Activated CD4-positive, CD25-positive, alpha-beta regulatory T cell (primary cell): ENCODE measurements around the gene ANKRD33B.
"Not testable (repeated sequence)": the region's sequence is repeated elsewhere in the genome, so short reads cannot be mapped to it uniquely, and the experiment has no call there.

Source experiments
- DNase-seq, 4 experiments: peaks; one replicate each; lab custom pipeline; 2025; lab: John Stamatoyannopoulos, UW

The ANKRD33B gene

DNA sequence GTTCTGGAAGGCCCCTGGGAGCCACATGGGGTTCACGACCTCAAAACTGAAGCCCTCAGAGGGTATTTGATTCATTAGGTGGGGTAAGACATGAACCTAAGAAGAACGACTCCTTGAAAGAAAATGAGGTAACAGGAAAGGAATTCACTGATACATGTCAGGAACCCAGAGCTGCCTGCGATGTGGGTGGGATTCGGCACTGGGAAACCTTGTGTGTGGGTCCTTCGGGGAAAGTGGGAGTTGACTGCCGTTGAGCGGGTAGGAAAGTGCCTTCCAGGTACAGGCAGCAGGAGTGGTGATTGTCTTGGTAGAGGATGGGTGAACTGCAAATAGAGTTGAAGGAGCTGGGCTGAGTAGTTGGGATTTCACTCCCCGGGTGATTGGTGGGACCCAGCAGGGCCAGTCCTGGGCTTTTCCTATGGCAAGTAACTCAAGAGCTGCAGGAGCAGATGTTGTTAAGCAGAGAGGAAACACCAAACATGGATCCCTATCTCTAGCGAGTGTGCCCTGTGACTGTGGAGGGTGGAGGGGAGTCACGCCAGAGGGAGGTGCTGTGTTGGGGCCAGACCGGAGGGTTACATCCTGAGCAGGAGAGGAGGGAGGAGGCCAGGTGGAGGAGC lies 30.8 kb downstream of the ANKRD33B start:
- DNase-seq = no peak

DNA sequence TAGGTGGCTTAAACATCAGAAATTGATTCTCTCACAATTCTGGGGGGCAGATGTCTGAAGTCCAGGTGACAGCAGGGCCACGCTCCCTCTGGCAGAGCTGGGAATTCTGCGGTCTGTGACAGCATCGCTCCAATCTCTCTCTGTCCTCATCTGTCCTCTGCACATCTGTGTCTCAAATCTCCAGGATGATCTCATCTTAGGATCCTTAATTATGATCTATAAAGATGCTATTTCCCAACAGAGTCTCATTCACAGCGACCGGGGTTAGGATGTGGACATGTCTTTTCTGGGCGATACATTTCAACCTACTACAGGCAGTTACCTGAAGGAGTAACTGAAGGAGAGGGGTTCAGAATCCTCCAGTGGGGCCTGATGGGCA lies 31.4 kb downstream of the ANKRD33B start:
- no peak for DNase-seq

DNA sequence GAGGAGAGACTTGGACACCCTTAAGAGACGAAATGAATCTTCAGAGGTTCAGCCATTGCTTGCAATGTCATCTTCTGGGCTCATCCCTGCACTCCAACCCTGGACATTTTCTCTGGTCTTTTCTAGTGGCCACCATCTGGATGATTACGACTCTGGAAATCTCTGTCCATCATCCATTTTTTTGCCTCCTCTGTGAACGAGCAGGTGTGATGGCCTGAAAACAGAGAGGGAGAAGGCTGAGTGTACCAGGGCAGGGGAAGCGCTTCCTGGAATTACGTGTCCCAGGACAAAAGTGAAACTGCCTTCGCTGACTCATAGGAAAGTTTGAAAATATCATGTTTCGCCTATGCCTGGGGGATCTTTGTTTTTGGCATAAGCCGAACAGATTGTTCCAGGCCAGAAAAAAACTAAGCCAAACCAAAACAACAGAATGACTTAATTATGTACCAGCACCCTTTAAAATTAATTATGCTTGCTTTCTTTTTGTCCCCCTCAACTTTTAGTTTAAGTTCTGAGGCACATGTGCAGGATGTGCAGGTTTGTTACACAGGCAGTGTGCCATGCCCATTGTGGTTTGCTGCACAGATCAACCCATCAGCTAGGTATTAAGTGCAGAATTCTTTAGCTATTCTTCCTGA lies 31.9 kb downstream of the ANKRD33B start:
- no peak for DNase-seq

DNA sequence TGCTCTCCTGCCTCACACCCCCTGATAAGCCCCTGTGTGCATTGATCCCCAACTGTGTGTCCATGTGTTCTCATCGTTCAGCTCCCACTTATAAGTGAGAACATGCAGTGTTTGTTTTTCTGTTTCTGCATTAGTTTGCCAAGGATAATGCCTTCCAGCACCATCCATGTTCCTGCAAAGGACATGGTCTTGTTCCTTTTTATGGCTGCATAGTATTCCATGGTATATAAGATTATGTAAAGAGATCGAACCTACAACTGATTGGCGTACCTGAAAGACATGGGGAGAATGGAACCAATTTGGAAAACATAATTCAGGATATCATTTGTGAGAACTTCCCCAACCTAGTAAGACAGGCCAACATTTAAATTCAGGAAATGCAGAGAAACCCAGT lies 32.4 kb downstream of the ANKRD33B start:
- DNase-seq = no peak

DNA sequence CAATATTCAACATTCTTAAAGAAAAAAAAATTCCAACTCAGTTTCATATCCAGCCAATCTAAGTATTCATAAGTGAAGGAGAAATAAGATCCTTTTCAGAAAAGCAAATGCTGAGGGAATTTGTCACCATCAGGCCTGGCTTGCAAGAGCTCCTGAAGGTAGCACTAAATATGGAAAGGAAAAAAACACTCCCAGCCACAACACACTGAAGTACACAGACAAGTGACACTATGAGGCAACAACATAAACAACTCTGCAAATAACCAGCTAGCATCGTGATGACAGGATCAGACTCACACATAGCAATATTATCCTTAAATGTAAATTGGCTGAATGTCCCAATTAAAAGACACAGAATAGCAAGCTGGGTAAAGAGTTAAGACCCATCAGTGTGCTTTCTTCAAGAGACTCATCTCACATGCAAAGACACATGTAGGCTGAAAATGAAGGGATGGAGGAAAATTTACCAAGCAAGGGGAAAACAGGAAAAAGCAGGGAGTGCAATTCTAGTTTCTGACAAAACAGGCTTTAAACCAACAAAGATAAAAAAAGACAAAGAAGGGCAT lies 33.1 kb downstream of the ANKRD33B start:
- no peak for DNase-seq

DNA sequence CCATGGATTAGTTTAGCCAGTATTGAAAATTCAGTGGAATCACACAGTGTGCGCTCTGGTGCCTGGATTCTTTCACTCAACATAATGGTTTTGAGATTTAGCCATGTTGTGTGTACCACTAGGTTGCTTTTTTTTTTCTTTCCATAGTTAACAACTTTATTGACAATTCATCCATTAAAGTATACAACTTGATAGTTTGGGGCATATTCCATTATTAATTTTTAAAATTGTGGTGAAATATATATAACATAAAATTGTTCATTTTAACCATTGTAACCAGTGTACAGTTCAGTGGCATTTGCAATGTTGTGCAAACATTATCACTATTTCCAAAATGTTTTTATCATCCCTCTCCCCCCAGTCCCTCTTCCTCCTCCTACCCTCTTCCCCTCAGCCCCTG lies 35.2 kb downstream of the ANKRD33B start:
- no peak for DNase-seq

DNA sequence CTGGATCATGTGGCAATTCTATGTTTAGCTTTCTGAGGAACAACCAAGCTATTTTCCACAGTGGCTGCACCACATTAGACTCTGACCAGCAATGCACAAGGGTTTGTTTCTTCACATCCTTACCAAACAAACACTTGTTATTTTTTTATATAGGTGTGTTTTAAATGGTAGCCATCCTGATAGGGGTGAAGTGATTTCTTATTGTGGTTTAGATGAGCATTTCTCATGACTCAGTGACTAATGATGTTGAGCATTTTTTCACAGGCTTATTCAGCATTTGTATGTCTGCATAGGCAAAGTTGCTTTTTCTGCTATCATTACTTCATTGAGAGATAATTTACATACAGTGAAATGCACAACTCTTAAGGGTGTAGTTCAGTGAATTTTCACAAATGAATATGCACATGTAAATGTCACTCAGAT lies 36.0 kb downstream of the ANKRD33B start:
- no peak for DNase-seq

DNA sequence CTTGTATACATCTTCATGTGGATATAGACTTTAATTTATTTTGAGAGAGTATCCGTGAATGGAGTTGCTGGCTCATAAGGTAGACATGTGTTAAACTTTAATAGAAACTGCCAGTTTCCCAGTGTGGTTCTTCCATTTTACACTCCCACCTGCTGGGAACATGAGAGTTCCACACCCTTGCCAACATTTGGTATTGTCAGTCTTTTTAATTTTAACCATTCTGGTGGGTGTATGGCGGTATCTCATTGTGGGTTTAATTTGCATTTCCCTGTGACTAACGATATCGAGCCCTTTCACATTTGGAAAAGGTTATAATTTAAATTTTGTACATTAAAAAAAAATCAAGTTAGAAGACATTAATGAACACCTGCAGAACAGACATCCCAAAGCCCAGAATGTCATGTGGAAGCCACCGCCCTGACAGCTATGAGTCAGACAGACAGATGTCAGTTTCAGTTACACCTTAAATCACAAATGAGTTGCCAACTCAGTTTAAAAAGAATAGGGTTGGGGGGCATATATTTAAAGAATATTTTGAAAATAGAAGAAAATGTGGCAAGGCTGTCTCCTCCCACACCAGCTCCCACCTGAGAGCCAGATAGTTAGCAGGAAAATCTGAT lies 36.9 kb downstream of the ANKRD33B start:
- DNase-seq = no peak

DNA sequence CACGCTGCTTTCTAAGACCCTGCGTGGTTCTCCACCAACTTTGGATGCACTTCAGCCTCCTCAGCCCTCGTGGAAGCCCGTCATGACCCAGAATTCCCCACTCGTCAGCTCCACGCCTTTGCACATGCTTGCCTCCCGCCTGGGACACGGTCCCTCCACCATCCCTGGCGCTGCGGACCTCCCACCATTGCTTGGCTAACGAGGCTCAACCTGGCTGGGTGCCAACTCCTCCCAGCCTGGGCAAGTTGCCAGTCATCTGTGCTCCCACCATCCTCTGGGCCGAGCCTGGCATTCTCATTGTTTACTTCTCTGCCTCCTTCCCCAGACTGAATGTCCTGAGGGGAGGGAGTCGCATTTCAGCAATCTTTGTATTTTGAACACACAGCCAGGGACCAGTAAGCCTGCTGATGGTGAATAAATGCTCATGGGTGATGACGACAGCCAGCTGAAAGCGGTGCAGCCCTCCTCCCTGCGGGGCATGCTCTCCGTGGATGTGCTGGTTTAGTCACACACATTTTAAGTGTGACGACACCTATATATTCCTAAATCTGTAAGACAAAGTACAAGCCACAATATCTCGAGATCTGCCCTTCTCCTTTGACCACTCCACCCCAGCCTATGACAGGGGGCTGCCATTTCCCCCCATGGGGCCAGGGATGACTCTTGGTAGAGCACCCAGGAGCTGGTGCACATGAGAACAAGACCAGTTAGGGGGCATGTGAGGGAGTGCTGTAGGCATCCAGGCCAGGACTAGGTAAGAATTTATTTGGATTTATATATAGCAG lies 37.6 kb downstream of the ANKRD33B start:
- DNase-seq = no peak

DNA sequence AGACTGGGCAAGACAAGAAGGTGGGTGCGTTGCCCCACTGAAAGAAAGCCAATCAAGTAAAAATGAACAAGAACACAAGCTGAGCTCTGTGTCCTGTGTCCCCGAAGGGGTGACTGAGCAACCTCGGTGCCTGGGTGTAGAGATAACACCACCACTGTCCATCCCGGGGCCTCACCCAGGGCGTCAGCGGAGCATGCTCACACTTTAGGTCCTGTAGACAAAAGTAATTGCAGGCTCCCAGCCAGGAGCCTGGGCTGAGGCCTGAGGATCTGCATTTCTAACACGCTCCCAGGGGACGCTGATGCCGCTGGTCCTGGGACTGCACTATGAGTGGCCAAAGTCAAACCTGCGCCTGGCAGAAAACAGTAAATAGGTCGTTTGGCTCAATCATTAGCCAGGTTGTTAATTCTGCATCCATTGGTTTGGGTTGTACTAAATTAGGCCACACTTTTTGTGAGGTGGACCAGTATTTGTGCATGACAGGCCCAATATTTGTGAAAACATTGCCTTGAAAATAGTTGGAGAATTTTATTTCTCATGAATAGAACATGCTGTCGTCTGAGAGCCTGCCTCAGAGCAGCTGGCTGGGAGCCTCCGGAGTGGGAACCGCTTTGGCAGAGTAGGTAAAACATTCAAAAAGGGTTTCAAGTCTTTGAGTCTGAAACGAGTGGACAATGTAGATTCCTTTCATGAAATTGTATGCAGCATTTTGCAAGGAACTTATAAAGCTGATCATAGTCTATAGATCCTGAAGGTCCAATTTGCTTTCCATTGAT lies 38.3 kb downstream of the ANKRD33B start:
- no peak for DNase-seq

DNA sequence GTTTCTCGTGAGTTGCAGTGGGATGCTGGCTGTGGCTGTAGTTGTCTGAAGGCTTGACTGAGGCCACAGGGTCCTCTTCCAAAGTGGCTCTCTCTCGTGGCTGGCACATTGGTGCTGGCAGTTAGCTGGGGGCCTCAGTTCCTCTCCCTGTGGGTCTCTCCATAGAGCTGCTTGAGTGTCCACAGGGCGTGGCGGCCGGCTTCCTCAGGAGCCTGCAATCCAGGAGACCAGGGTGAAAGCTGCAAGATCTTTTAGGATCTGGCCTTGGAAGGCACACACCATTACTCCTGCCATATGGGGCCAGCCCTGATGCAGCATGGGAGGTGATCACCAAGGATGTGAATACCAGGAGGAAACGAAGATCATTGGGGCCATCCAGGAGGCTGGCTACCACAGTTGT lies 41.1 kb downstream of the ANKRD33B start:
- DNase-seq = no peak

DNA sequence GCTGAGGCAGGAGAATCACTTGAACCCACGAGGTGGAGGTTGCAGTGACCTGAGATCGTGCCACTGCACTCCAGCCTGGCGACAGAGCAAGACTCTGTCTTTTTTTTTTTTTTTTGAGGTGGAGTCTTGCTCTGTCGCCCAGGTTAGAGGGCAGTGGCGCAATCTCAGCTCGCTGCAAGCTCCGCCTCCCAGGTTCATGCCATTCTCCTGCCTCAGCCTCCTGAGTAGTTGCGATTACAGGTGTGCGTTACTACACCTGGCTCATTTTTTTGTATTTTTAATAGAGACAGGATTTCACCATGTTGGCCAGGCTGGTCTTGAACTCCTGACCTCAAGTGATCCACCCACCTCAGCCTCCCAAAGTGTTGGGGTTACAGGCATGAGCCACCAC lies 42.8 kb downstream of the ANKRD33B start:
- not testable (repeated sequence) for DNase-seq

DNA sequence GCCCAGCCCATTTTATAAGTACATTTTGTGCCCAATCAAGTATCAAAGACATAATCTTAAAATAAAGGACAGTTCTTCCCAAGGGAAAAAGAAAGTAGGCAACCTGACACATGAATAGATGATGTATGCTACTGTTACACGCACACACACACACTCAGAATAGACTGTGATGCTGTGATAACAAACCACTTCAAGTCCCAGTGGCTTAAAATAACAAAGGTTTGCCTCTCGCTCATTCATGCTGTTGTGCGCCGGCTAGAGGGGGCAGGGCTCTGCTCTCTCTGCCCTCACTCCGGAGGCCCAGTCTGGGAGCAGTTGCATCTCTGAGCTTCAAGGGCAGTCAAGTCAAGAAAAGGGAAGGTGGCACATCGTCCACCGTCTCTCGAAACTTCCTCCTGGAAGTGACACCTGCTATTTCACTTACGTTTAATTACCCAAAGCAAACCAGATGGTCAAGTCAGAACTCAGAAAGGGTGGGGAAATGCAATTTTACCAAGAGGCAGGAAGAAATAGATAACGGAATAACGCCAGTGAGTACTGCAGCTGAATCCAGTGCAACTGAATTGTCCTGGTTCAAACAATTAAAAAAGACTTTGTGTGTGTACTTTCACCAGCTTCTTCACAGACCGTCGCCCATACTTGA lies 43.3 kb downstream of the ANKRD33B start:
- no peak for DNase-seq

DNA sequence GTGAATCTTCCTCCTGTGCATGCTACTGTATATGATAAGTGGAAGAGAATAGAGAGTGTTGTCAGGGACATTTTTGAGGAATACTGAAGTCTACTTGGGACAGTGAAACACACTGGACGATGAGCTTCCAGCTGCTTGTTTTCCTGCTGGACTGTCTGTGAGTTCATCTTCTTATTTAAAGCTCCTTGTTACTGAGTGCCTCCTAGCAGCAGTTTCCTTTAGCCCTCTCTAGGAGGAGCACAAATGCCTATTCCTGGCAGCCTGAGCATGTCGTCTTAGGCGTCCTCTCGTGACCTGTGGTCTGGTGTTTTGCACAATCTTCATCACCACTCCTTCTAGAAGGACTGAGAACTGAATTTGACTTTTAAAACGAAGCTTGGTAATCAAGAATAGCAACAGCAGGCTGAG lies 43.8 kb downstream of the ANKRD33B start:
- DNase-seq = no peak

DNA sequence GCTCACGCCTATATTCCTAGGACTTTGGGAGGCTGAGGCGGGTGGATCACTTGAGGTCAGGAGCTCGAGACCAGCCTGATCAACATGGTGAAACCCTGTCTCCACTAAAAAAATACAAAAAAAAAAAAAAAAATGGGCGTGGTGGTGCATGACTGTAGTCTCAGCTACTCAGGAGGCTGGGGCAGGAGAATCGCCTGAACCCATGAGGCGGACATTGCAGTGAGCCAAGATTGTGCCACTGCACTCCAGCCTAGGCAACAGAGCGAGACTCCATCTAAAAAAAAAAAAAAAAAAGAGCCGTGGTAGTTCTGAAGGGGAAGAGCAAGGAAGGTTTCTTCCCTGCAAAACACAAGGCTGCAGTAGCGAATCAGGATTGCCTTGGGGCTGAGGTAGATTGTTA lies 44.2 kb downstream of the ANKRD33B start:
- not testable (repeated sequence) for DNase-seq

DNA sequence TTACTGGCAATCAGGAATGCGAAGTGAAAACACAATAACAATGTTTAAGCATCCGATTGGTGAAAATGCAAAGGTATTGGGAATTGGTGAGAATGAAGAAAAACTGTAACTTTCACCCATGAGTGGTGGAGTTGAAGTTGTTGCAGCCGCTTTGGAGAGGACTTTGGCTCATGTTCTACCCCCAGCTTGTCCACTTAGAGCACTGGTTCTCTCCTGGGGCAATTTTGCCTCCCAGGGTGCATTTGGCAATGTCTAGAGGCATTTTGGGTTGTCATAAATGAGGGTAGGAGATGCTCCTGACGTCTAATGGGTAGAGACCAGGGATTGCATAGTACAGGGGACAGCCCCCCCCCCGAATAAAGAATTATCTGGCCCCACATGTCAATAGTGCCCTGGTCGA lies 46.2 kb downstream of the ANKRD33B start:
- no peak for DNase-seq

DNA sequence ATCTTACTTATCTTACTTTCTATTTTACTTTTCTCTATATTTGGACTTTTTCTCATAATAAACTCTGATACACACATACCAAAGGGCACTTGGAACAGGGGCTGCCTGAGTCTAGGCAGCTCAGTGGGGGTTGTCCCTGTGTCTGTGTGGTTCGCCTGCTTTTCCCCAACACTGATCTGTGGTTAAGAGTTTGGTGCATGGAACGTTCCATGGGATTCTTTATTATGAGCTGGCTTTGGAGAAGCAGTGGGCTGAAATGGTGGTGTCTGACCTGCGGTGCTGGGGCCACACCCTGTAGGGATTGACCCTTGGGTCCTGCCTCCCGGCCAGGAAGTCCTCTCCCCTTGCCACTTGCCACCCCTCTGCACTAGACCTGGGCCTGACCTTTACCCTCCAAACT lies 47.4 kb downstream of the ANKRD33B start:
- no peak for DNase-seq

DNA sequence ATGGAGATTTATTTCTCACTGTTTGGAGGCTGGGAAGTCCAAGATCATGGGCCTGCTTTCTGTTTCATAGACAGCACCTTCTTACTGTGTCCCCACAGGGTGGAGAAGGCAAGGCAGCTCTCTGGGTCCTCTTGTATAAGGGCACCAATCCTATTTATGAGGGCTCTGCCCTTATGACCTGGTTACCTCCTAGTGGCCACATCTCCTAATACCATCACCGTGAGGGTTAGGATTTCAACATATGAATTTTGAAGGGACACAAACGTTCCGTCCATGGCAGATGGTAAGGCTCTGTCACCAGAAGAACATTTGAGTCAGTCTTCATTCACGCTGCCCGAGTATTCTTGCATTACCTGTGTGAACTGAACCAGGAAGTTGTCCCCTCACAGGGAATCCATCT lies 48.4 kb downstream of the ANKRD33B start:
- no peak for DNase-seq

DNA sequence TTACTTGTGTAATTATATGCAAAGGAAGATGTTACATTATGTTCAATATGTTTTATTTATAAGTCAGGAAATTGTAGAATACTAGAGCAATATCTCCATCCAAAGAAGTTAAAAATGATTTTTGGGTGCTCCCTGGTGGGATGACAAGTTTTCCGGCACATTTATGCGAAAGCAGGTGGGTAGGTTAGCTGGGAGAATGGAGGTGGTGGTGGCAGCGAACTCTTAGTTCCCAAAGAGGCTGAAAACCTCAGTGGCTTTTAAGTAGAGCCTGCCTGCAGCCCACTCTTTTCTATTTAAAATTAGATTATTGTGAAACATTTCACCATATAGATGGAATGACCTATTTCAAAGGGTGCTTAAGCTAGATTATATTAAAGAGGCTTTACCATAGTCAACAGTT lies 51.8 kb downstream of the ANKRD33B start:
- DNase-seq = no peak

DNA sequence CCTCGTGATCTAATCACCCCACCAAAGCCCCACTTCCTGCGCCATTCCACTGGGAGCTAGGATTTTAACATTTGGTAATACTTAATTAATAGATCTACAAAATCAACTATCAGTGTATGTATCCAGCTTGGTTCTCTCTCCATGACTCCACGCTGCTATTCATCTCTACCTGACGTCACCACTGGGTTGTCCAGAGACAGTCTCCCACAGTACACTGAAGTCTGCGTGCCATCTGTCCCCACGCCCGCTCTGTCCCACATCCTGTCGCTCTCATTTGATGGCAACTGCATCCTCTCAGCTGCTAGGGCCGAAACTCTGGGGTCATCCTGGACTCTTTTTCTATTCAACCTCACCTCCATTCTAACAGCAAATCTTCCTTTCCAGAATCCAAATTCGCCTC lies 53.2 kb downstream of the ANKRD33B start:
- DNase-seq = no peak

DNA sequence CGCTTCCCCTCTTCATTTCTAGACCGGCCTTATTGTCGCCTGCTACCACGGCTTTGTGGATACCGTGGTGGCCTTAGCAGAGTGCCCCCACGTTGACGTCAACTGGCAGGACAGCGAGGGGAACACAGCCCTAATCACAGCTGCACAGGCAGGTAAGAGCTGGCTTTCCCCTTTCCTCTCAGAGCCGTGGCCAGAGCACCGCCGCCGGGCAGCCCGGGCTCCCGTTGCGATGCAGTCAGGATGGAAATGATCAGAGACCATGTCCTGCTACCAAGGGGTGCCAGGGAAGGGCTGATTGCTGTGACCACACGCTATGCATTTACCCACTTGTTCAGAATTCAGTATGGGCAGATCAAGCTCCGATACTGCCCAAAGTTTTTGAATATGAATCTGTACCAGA lies 54.4 kb downstream of the ANKRD33B start:
- DNase-seq = no peak
